H1 (cell line): ENCODE measurements around the gene CDC37. TPM values are rescaled to one million over a fixed set of nuclear protein-coding genes. Genes with fewer than 3 reads are reported as not detected.

Experiments
- CTCF ChIA-PET: fragments of 300-600 bp; sonication (Branson Sonifier 250); formaldehyde crosslinking; loops from one replicate; lab custom pipeline; 2021; ENCODE audit not compliant: partially characterized antibody; lab: Charles Lee
- POLR2A ChIA-PET: fragments of 300-600 bp; sonication (Branson Sonifier 250); formaldehyde crosslinking; loops from one replicate; lab custom pipeline; 2021; ENCODE audit warnings: inconsistent platforms; ENCODE audit not compliant: partially characterized antibody; lab: Charles Lee
- DNase-seq, 2 experiments: peaks; one replicate each; pipeline versions ENCODE4 v3.0.0 to v3.0.0-alpha.2; 2010 to 2022; ENCODE audit warnings: low spot score in 2 of 2, low read depth in 1 of 2, mixed read lengths in 1 of 2
- FAIRE-seq: peaks from 2 replicates; lab custom pipeline; 2011; peaks lifted over from hg19 to GRCh38; lab: Jason Lieb, UNC
- H2AFZ ChIP-seq: 2 replicates; pipeline ENCODE4 v1.8.1; 2012; ENCODE audit warnings: low read length, inconsistent platforms
- H2AK5ac ChIP-seq: 2 replicates; pipeline ENCODE4 v1.6.1; 2013; ENCODE audit warnings: low read depth, low read length
- H2BK120ac ChIP-seq: replicated peaks from 2 replicates; pipeline ENCODE3; 2013; ENCODE audit warnings: low read depth, low read length, inconsistent platforms
- H2BK12ac ChIP-seq: 2 replicates; pipeline ENCODE4 v1.6.1; 2013; ENCODE audit warnings: low read depth, low read length
- H2BK15ac ChIP-seq: 2 replicates; pipeline ENCODE4 v1.6.1; 2013; ENCODE audit warnings: low read length
- H2BK20ac ChIP-seq: 2 replicates; pipeline ENCODE4 v1.6.1; 2013; ENCODE audit warnings: low read length
- H2BK5ac ChIP-seq: 2 replicates; pipeline ENCODE4 v1.6.1; 2013; ENCODE audit warnings: low read depth, low read length
- H3K14ac ChIP-seq: 2 replicates; pipeline ENCODE4 v1.6.1; 2013; ENCODE audit warnings: inconsistent platforms; ENCODE audit not compliant: insufficient read length
- H3K18ac ChIP-seq: 2 replicates; pipeline ENCODE4 v1.6.1; 2013; ENCODE audit warnings: low read length; ENCODE audit errors: extremely low read depth
- H3K23ac ChIP-seq: 2 replicates; pipeline ENCODE4 v1.6.1; 2013; ENCODE audit warnings: inconsistent platforms; ENCODE audit not compliant: insufficient read length
- H3K23me2 ChIP-seq: 2 replicates; pipeline ENCODE4 v1.6.1; 2013; ENCODE audit warnings: low read depth, low read length
- H3K27ac ChIP-seq: 2 replicates; pipeline ENCODE4 v1.6.1; 2011; ENCODE audit warnings: low read depth, low read length, inconsistent platforms
- H3K27me3 ChIP-seq, 4 experiments: replicated peaks in 1 of 4; 1 replicate in 1 of 4; 2 replicates in 3 of 4; pipeline versions ENCODE4 v1.6.1 to v1.8.1; 2011 to 2013; ENCODE audit warnings: low read length in 3 of 4, mild to moderate bottlenecking in 3 of 4, inconsistent platforms in 2 of 4, mixed read lengths in 2 of 4, moderate library complexity in 1 of 4; ENCODE audit not compliant: control insufficient read depth in 3 of 4, insufficient read depth in 3 of 4; ENCODE audit errors: extremely low read depth in 1 of 4
- H3K36me3 ChIP-seq, 4 experiments: 2 replicates each; pipeline versions ENCODE4 v1.6.1 to v1.8.1; 2011 to 2013; ENCODE audit warnings: mild to moderate bottlenecking in 4 of 4, low read length in 3 of 4, moderate library complexity in 2 of 4, control low read depth in 1 of 4, inconsistent platforms in 1 of 4; ENCODE audit not compliant: insufficient read depth in 4 of 4, control insufficient read depth in 2 of 4
- H3K4ac ChIP-seq: replicated peaks from 2 replicates; pipeline ENCODE3; 2013; ENCODE audit warnings: low read length, low read depth, mixed read lengths, inconsistent platforms; ENCODE audit not compliant: insufficient read length
- H3K4me1 ChIP-seq, 4 experiments: replicated peaks in 1 of 4; 1 replicate in 1 of 4; 2 replicates in 3 of 4; pipeline versions ENCODE4 v1.6.1 to v1.8.1; 2011 to 2013; ENCODE audit warnings: low read length in 3 of 4, inconsistent platforms in 2 of 4, mixed read lengths in 1 of 4; ENCODE audit not compliant: insufficient read depth in 4 of 4, control insufficient read depth in 3 of 4
- H3K4me2 ChIP-seq, 2 experiments: 2 replicates each; pipeline versions ENCODE4 v1.6.1 to v1.8.1; 2011 to 2013; ENCODE audit warnings: low read depth in 2 of 2, low read length in 2 of 2, control low read depth in 1 of 2, inconsistent platforms in 1 of 2, mild to moderate bottlenecking in 1 of 2; ENCODE audit not compliant: insufficient read depth in 1 of 2
- H3K4me3 ChIP-seq, 4 experiments: fragments of 200-600, 300-600 bp in 1 of 4; sonication (generic), shearing (Covaris generic), sonication (Bioruptor Twin) in 1 of 4; 2 replicates each; pipeline versions ENCODE4 v1.5.1 to v1.8.1; 2011 to 2016; ENCODE audit warnings: low read length in 4 of 4, low read depth in 3 of 4, control low read depth in 2 of 4, inconsistent platforms in 2 of 4, mild to moderate bottlenecking in 2 of 4, mixed read lengths in 1 of 4, moderate library complexity in 1 of 4; ENCODE audit not compliant: insufficient read depth in 2 of 4; ENCODE audit errors: extremely low read depth in 1 of 4
- H3K56ac ChIP-seq: replicated peaks from 2 replicates; pipeline ENCODE3; 2013; ENCODE audit warnings: low read depth, mild to moderate bottlenecking, mixed read lengths, low read length, inconsistent platforms; ENCODE audit not compliant: insufficient read length
- H3K79me1 ChIP-seq: 2 replicates; pipeline ENCODE4 v1.6.1; 2013; ENCODE audit warnings: low read depth, low read length, control low read depth
- H3K79me2 ChIP-seq, 2 experiments: 2 replicates each; pipeline versions ENCODE4 v1.6.1 to v1.8.1; 2012 to 2013; ENCODE audit warnings: low read length in 2 of 2, mild to moderate bottlenecking in 2 of 2, inconsistent platforms in 1 of 2; ENCODE audit not compliant: insufficient read depth in 2 of 2, control insufficient read depth in 1 of 2
- H3K9ac ChIP-seq, 4 experiments: replicated peaks in 1 of 4; 1 replicate in 1 of 4; 2 replicates in 3 of 4; pipeline versions ENCODE4 v1.6.1 to v1.8.1; 2011 to 2013; ENCODE audit warnings: low read depth in 3 of 4, low read length in 3 of 4, control low read depth in 2 of 4, mild to moderate bottlenecking in 2 of 4, moderate library complexity in 2 of 4, inconsistent platforms in 1 of 4; ENCODE audit errors: extremely low read depth in 1 of 4
- H3K9me3 ChIP-seq, 2 experiments: 2 replicates each; pipeline versions ENCODE4 v1.6.1 to v1.8.1; 2012 to 2013; ENCODE audit warnings: mild to moderate bottlenecking in 2 of 2, moderate library complexity in 2 of 2, control low read depth in 1 of 2, inconsistent platforms in 1 of 2, low read depth in 1 of 2, low read length in 1 of 2, mixed read lengths in 1 of 2; ENCODE audit not compliant: insufficient read depth in 2 of 2
- H4K20me1 ChIP-seq, 2 experiments: replicated peaks in 1 of 2; 2 replicates each; pipeline versions ENCODE3 to v1.8.1; 2011 to 2013; ENCODE audit warnings: inconsistent platforms in 2 of 2, low read length in 2 of 2, mild to moderate bottlenecking in 1 of 2; ENCODE audit not compliant: insufficient read depth in 2 of 2, control insufficient read depth in 1 of 2
- H4K5ac ChIP-seq: 2 replicates; pipeline ENCODE4 v1.6.1; 2013; ENCODE audit warnings: low read length, low read depth, mixed read lengths, inconsistent platforms; ENCODE audit not compliant: insufficient read length
- H4K8ac ChIP-seq: 2 replicates; pipeline ENCODE4 v1.8.0; 2013; ENCODE audit warnings: mild to moderate bottlenecking, moderate library complexity, low read length, inconsistent platforms; ENCODE audit not compliant: insufficient read depth; ENCODE audit errors: extremely low read depth
- H4K91ac ChIP-seq: replicated peaks from 2 replicates; pipeline ENCODE3; 2013; ENCODE audit warnings: low read length, mixed read lengths, inconsistent platforms; ENCODE audit not compliant: insufficient read length
- HDAC2 ChIP-seq, 2 experiments: fragments of 300-600 bp in 1 of 2; sonication (generic) in 1 of 2; IDR thresholded peaks; 2 replicates each; pipeline ENCODE4 v1.6.1; 2011 to 2012; ENCODE audit warnings: low read depth in 2 of 2, low read length in 2 of 2, mild to moderate bottlenecking in 2 of 2, moderate library complexity in 2 of 2, borderline replicate concordance in 1 of 2, inconsistent platforms in 1 of 2
- WGBS, 2 experiments: shearing (Covaris generic) in 1 of 2; methylation state at CpG; one replicate each; pipeline versions ENCODE4 v1.1.6 to v1.1.7; 2013 to 2015; ENCODE audit warnings: low lambda C conversion rate in 2 of 2, mixed read lengths in 2 of 2, inconsistent platforms in 1 of 2, low coverage in 1 of 2, missing lambda C conversion rate in 1 of 2; ENCODE audit not compliant: insufficient replicate concordance in 2 of 2, insufficient coverage in 1 of 2, insufficient read length in 1 of 2; ENCODE audit errors: extremely low coverage in 1 of 2, missing lambda C conversion rate in 1 of 2; 5-methylcytosine and 5-hydroxymethylcytosine counted together
- polyA plus RNA-seq, 7 experiments: library from polyadenylated mRNA; depleted of rRNA in 3 of 7; stranded (reverse) in 5 of 7; unstranded in 2 of 7; fragments of >200 nt in 5 of 7; fragments of 200-250 nt in 2 of 7; gene quantifications; 1 replicate in 5 of 7; 2 replicates in 1 of 7; 4 replicates in 1 of 7; pipeline versions ENCODE4 v1.2.1 to v1.2.3, GENCODE V29; 2011 to 2013; ENCODE audit warnings: missing spikeins in 2 of 7, mixed read lengths in 2 of 7
- total RNA-seq: library from RNA; stranded (reverse); fragmentation: NEBNext Ultra II Directional; extraction: Animal tissue kit (Norgen Biotek cat#: 25700); gene quantifications from 2 replicates; pipeline ENCODE4 v1.2.1, GENCODE V29; 2021

Gene CDC37
- total and polyA plus RNA-seq, 2 of the 8 experiments (the other 6 are each of a cell fraction or from before 2014, with no cell fraction given): 162 to 181 TPM

GRCh38 chr19:10365518-10365917 lies 37.8 kb downstream of the CDC37 start:
- CTCF ChIA-PET: interaction anchor here (0.7 kb wide), 1 partner anchor 22 kb away, joined by 3 read pairs; no protein-coding TSS in a partner anchor

More at GRCh38 chr19:10365518-10365917, 37.8 kb downstream of the CDC37 start:
- Histone ChIP-seq H2AK5ac (no peak overlapping the region), H3K9ac (no peak overlapping the region), H4K8ac (no peak overlapping the region; the same call in 1 of the 2 replicates), H3K79me2 (no peaks in the 10 kb centered on the region), H3K23ac (no peak overlapping the region), H3K27ac (no peak overlapping the region), H3K36me3 (peaks cover 0 to 22% (median 9%) of the 10 kb centered on the region in 4 experiments; a peak in 6 of 8 replicates), H4K20me1 (peaks cover 3 to 5% of the 10 kb centered on the region in 2 experiments), H3K23me2 (0 out of 2 replicates have a peak, but pooled peaks cover 2% of the 10 kb centered on the region), H2AFZ (no peak overlapping the region), H3K9me3 (no peaks in the 10 kb centered on the region), H3K79me1 (peaks cover 2% of the 10 kb centered on the region; the same call in 1 of the 2 replicates), H3K4me1 (no peaks in the 10 kb centered on the region), H4K91ac (no peak overlapping the region), H2BK5ac (no peak overlapping the region), H3K4me2 (no peak overlapping the region), H2BK20ac (no peak overlapping the region), H3K14ac (no peak overlapping the region), H3K27me3 (no peaks in the 10 kb centered on the region), H2BK15ac (no peak overlapping the region), H4K5ac (no peak overlapping the region), H3K4me3 (no peak overlapping the region), H3K4ac (no peak overlapping the region), H3K56ac (no peak overlapping the region), H2BK120ac (no peak overlapping the region), H2BK12ac (no peak overlapping the region), H3K18ac (no peak overlapping the region)
- TF ChIP-seq HDAC2 (IDR thresholded peaks at IDR 0.05; ENCODE audit: borderline replicate concordance in 1 of 2, low read depth in 2 of 2, low read length in 2 of 2): no peak
- FAIRE-seq (no peak), DNase-seq (no peak)
- POLR2A ChIA-PET: interaction anchor here (1.8 kb wide), 1 partner anchor 8 kb away, joined by 6 read pairs; no protein-coding TSS in a partner anchor
- 94% methylated on average over 22 of the region's 23 CpGs; no CpG with 5 or more reads in 1 of the 2 experiments for WGBS, 2 experiments
